Activated effector memory CD4-positive, alpha-beta T cell treated with Interleukin-2 at 50 U/mL for 16 hours (primary cell): ENCODE measurements around the gene AHCY.
"Not testable (repeated sequence)": the region's sequence is repeated elsewhere in the genome, so short reads cannot be mapped to it uniquely, and the experiment has no call there.

Experiments
- DNase-seq: peaks from one replicate; pipeline ENCODE4 v3.0.0-alpha.2; 2020

The AHCY gene

DNA sequence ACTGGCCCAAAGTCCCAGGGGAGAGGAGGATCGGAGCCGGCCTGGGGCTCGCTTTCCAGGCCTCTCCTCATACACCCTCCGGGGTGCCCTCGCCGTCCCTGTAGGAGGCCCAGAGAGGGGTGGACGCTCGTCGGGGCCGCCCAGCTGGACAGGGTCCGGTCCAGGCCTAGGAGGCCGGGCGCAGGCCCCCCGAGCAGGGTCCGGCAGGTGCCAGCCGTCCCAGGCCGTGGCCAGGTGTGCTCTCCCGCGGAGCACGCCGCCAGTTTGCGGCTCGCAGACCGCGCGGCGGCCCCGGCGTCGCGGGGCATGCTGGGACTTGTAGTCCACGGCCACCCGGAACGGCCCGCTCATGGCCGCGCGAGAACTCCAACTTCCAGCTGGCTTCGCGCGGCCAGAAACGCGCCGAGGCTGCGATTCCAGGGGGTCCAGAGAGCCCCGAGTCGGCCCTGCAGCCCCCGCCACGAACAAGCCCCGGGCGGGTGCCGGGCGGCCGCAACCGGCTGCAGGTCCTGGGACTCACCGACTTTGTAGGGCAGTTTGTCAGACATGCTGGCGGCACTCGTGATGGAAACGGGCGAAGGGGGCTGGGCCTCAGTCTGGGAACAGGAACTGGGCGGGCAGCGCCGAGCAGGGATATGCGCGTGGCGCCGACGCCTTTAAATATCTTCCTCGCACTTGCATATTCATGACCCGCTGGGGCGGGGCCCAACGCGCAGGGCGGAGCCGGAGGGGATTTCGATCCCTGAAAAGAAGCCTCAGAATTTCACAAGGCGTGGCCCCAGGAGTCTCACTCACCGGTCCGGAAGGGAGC lies at the start of gene AHCY:
TSS of gene AHCY (minus strand) at position 633 of the 811 bp plus-strand sequence. CDS start at position 548, 85 bp downstream.
- DNase-seq, result peak; percentile 88

DNA sequence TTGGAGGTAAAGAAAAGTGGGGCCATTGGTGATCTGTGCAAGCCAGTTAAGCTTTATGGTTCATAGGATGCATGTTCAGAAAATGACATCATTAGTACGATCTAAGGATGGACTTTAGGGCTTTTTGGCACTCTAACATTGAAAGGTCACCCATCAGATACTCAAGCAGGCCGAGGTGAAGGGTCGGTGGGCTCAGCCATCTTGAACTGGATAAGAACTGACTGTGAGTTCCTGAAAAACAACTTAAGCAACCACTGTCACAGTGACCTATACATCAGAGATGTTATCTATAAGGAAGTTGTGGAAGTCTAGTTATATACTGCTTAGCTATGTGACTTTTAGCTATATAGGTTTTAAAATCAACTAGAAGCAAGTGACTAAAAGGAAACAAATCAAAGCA lies 46.9 kb upstream of the AHCY start:
- no peak for DNase-seq

DNA sequence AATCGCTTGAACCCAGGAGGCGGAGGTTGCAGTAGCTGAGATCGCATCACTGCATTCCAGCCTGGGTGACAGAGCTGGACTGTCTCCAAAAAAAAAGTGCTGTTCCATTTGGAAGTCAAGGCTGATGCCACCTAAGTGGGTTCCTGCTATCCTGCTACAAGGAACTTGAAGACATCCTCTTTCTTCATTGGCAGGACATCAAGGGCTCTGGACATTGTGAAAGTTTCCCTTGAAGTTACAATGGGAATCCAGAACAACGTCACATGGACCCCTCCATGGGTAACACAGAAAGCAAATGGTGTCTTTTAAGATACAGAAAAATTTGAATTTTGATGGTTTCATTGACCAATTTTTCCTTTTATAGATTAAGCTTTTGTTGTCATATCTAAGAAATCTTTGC lies 44.4 kb upstream of the AHCY start:
- no peak for DNase-seq

DNA sequence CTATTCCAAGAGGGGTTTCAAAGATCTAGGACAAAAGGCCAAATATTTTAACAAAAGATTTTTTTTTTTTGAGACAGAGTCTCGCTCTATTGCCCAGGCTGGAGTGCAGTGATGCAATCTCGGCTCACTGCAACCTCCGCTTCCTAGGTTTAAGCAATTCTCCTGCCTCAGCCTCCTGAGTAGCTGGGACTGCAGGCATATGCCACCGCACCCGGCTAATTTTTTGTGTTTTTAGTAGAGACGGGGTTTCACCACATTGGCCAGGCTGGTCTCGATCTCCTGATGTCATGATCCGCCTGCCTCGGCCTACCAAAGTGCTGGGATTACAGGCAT lies 43.3 kb upstream of the AHCY start:
- not testable (repeated sequence) for DNase-seq

DNA sequence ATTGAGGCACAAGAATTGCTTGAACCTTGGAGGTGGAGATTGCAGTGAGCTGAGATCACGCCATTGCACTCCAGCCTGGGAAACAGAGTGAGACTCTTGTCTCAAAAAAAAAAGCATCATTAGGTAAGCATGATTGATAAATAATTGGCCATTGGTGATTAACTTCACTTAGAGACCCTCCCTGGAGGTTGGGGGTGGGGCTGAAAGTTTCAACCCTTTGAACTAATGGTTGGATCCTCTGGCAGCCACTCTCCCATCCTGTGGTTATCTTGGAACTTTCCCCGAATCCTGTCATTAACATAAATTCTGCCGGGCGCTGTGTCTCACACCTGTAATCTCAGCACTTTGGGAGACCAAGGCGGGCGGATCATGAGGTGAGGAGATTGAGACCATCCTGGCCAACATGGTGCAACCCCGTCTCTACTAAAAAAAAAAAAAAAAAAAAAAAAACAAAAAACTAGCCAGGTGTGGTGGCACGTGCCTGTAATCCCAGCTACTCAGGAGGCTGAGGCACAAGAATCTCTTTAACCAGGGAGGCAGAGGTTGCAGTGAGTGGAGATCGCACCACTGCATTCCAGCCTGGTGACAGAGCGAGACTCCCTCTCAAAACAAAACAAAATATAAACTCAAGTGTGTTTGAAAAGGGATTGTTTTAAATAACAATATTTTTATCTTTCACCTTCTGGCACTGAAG lies 42.8 kb upstream of the AHCY start:
- DNase-seq, result not testable (repeated sequence)

DNA sequence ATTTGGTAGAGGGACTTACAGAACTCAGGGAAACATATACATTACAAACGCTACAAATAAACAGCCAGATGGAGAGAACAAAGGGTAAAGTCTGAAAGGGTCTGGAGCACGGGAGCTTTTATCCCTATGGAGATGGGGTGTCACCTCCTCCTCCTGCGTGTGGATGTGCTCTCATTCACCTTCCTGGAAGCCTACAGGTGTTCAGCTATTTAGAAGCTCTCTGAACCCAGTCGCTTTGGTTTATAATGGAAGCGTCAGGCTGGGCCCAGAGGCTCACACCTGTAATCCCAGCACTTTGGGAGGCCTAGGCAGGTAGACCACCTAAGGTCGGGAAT lies 42.2 kb upstream of the AHCY start:
- no peak for DNase-seq

DNA sequence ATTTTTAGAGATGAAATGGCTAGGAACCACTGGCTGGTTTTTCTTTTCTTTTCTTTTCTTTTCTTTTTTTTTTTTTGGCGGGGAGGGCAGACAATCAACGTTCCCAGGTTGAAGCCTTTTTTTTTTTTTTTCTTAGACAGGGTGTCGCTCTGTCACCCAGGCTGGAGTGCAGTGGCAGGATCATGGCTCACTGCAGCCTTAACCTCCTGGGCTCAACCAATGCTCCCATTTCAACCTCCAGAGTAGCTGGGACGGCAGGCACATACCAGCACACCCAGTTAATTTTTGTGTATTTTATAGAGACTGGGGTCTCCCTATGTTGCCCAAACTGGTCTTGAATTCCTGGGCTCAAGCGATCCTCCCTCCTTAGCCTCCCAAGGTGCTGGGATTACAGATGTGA lies 41.1 kb upstream of the AHCY start:
- no peak for DNase-seq

DNA sequence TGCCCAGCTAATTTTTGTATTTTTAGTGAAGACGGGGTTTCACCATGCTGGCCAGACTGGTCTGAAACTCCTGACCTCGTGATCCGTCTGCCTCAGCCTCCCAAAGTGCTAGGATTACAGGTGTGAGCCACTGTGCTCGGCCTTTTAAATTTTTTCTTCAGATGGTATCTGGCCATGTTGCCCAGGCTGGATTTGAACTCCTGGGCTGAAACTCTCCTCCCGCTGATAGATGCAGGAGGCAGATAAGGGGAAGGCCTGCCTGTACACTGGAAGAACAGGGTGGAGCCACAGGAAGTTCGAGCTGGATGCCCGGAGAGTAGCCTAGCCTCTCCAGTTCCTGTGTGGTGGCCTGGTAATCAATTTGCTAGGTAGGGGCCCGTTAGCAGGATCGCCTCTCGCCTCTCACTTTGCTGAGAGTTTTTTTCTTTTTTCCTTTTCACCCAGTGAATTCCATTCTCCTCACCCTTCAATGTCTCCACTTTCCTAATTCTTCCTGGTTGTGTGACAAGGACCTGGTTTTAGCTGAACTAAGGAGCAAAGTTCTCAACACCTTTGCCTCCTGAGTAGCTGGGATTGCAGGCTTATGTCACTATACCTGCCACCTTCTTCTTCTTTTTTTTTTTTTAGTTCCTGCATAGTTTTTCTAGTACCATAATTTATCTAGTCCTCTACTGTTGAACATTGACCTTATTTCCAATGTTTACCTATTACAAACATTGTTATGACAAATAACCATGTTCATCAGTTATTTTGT lies 40.5 kb upstream of the AHCY start:
- no peak for DNase-seq

DNA sequence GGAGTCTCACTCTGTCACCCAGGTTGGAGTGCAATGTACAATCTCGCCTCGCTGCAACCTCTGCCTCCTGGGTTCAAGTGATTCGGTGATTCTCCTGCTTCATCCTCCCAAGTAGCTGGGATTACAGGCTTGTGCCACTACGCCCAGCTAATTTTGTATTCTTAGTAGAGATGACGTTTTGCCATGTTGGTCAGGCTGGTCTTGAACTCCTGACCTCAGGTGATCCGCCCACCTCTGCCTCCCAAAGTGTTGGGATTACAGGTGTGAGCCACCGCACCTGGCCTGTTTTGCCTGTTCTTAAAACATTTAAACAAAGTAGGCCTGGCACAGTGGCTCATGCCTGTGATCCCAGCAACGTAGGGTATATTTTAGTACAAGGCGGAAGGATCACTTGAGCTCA lies 38.0 kb upstream of the AHCY start:
- not testable (repeated sequence) for DNase-seq

DNA sequence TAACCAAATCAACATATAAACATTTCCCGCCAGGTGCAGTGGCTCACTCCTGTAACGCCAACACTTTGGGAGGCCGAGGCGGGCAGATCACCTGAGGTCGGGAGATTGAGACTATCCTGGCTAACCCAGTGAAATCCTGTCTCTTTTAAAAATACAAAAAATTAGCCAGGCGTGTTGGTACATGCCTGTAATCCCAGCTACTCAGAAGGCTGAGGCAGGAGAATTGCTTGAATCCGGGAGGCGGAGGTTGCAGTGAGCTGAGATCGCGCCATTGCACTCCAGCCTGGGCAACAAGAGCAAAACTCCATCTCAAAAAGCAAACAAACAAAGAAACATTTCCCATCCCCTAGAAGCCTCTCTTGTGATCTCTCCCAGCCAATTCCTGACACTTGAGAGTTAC lies 37.6 kb upstream of the AHCY start:
- DNase-seq, result not testable (repeated sequence)

DNA sequence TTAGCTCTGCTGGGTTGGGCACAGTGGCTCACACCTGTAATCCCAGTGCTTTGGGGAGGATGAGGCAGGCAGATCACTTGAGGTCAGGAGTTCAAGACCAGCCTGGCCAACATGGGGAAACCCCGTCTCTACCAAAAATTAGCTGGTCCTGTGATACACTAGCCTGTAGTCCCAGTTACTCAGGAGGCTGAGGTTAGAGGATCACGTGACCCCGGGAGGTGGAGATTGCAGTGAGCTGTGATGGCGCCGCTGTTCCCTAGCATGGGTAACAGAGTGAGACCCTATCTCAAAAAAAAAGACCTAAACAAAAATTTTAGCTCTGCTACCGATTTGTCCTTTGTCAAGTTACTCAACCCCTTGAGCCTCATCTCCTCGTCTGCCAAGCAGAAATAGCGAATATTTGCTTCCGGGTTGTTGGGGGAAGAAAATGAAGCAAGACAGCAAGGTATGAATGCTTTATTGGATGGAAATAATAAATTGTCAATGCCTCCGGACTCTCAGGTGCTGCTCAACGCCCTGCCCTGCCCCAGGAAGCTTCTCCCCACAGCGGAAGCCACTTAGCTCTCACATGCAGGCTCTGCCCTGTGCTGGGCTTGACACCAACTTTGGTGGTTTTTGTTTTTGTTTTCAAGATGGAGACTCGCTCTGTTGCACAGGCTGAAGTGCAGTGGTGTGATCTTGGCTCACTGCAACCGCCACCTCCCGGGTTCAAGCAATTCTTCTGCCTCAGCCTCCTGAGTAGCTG lies 35.0 kb upstream of the AHCY start:
- DNase-seq, result peak; percentile 4

DNA sequence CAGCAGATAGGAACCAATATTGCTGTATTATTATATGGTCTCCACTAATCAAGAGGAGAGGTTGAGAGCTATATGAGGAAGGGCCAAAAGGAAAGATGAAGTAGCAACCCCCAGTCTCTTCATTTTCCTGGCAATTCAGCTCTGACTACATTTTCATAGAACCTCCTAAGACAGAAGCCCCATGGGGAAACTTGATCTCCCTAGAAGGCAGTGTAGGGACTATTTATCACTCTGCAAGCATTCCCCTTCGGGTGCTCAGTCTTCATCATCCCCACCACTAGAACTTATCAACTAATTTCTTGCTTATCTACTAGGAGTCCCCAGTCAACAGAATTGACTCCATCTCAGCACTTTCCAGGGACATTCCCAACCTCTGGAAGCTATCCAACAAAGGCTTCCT lies 34.4 kb upstream of the AHCY start:
- DNase-seq, result no peak

DNA sequence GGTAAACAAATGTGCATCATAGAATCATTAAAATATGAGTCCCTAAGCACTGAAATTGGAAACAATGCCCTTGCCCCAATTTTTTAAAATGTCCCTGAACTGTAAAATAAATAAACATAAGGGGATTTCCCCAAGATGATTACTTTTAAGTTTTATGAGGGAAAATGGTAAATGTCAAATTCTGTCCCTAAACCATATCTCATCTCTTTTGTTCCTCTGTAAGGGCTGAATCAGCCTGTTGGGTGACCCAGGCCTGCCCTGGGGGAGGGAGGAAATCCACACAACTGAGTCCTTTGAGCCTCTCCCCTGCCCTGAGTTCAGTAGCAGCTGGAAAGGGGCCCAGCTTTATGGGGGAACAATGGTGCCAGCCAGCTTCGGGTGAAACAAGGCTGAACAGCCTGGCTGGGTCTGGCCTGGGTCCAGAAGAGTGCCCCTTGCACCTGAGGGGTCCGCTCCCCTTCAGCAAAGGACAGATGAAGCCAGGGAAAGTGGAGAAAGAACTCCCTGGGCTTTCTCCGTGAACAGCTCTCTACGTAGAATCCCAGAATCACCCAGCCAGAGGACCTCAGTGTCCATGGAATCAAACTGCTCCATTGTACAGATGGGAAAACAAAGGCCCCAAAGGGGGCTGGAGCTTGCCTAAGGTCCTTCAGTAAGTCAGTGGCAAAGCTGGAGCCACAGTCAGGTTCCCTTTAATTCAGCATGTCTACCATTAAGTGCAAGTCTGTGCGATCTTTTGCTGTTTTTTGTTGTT lies 31.7 kb upstream of the AHCY start:
- no peak for DNase-seq

DNA sequence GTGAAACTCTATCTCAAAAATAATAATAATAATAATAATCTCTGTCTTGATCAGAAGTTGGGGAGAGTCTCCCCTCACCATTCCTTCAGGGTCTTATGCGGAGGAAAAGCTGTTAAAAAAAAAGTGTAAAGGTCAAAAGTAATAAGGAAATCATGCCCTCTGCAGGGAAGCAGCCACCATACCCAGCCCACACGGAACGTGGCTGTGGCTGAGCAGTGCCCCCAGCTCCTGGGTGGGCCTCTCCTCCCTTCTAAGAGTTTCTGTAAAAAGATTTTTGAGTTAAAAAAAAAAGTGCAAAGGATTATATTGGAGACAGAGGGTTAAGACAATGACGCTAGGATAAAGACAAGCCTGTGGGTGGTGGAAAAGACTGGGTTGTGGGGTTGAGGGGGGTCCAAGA lies 30.6 kb upstream of the AHCY start:
- no peak for DNase-seq

DNA sequence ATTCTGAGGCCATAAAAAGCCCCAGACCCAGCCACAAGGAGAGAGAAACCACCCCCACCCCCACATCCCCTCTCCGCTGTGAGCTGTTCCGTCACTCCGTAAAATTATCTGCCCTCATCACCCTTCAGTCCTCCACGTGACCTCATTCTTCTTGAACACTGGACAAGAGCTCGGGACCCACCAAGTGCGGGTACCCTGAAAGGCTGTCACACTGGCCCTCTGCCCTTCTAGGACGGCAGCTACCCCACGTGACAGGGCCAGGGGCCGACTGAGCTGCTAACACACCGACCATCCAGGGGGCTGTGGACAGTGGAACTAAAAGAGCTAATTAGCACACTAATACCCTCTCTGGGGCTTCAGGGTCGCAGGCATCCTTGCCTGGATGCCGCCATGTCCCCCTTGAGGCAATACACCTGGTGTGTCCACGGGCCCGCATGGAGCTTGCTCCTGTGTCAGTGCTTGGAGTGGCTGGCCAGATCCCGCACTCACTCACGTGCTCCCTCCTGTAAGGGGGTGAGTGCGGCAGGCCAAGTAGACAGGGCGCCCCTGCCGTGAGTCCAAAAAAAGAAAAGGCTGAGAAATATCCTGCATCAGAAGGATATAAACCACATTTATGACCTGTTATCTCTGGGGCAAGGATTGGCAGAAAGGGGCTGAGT lies 29.2 kb upstream of the AHCY start:
- DNase-seq, result no peak

DNA sequence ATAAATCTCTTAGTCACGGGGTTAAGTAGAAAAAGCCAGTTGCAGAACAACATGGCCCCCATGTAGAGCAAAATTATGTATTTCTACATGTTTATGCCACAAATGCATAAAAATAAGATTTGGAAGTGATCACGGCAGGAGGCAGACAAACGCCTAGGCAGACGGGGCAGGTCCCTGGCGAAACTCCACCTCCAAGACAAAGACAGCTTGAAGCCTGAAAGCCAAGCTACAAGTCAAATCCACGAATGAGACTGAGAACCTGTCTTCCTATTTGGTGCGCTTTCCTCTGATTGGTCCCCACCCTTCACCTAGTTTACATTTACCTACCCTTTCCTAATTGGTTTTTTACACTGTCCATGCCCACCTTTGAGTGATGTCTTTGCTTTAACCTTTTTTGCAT lies 28.7 kb upstream of the AHCY start:
- no peak for DNase-seq

DNA sequence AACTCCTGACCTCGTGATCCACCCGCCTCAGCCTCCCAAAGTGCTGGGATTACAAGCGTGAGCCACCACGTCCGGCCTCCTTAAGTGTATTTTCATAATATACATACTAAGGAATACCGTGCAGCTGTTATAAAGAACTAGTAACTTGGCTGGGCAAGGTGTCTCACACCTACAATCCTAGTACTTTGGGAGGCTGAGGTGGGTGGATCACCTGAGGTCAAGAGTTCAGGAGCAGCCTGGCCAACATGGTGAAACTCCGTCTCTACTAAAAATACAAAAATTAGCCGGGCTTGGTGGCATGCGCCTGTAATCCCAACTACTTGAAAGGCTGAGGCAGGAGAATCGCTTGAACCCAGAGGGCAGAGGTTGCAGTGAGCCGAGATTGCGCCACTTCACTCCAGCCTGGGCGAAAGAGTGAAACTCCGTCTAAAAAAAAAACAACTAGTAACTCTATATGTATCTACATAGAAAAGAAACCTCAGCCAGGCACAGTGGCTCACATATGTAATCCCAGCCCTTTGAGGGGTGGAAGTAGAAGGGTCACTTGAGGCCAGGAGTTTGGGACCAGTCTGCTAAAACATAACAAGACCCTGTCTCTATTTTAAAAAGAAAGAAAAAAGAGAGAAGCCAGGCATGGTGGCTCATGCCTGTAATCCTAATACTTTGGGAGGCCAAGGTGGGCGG lies 27.8 kb upstream of the AHCY start:
- not testable (repeated sequence) for DNase-seq

DNA sequence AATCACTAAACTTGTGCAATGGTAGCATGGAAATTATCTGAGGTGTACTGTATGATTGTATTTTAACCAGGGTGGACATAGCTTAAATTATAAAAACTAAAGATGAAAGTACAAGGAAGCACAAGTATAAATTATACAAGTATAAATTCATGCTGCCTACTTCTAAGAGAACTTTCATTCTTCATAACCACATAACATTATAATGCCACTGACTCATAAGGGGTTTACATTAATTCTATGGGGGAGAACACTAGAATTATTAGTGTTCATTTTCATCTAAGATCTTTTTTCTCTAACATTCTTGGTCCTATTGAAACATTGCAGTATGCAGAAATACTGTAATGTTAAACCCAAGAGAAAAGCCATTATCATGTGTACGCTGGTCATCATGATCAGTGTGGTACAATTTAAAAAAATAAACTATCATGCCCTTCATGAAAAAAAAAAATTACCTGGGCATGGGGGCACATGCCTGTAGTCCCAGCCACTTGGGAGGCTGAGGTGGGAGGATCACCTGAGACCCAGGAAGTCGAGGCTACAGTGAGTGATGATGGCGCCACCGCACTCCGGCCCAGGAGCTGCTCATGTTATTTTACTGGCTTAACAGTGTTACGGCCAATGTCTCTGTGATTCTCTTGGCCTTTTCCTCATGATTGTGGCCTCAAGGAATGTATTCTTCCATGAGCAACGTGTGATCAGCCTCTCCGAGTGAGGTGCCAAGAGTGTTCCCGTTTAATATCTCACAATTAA lies 25.9 kb upstream of the AHCY start:
- DNase-seq, result no peak

DNA sequence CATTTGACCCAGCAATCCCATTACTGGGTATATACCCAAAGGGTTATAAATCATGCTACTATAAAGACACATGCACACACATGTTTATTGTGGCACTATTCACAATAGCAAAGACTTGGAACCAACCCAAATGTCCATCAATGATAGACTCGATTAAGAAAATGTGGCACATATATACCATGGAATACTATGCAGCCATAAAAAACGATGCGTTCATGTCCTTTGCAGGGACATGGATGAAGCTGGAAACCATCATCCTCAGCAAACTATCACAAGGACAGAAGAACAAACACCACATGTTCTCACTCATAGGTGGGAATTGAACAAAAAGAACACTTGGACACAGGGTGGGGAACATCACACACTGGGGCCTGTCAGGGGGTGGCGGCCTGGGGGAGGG lies 25.1 kb upstream of the AHCY start:
- DNase-seq, result not testable (repeated sequence)

DNA sequence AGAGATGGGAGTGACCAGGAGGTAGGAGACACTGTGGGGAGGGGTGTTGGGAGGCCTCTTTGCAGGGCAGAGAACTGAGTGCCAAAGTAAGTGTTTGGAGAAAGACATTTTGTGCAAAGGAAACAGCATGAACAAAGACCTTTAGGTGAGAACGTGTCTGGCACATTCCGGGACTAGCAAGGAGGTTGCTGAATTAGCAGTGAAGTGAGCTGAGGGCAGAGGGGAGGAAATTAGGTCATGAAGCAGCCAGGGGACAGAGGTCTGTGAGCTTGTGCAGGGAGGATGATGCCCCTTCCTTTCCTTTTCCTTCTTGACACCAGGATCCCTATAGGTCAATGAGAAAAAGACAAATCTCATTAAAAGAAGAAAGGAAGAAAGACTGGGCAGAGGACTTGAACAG lies 21.4 kb upstream of the AHCY start:
- no peak for DNase-seq
